Measurements from ENCODE around the gene NKIRAS2. TPM values are rescaled to one million over a fixed set of nuclear protein-coding genes. Genes with fewer than 3 reads are reported as not detected.

NKIRAS2 gene
- total and polyA plus RNA-seq, 4 donors = 16.4 to 20.7 (median 17.4) TPM

DNA sequence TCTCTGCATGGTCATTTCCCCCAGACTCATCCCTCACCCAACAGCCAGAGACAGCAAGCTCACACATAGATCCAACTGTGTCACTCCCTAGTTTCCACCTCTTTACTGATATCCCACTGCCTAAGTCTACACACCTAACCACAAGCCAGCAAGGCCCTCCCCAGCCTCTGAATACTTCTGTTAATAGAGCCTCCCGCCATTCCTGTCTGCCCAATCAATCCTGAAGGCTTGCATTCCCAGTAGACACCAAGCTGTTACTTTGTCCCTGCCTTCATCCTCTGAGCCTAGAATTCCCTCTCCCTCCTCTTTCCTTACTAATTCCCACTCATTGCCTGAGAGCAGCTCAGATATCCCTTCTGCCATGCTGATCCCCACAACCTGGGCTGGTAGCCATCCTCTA lies 25.8 kb downstream of the NKIRAS2 start:
- Histone ChIP-seq H3K9me3 (ENCODE audit: control insufficient read depth in 4 of 4, low read length in 3 of 4) (no peaks in the 10 kb centered on the region), H3K4me1 (ENCODE audit: control insufficient read depth in 4 of 4, insufficient read depth in 4 of 4, low read length in 3 of 4) (peaks cover 0 to 5% (median under 1%) of the 10 kb centered on the region in 4 donors), H3K36me3 (ENCODE audit: control insufficient read depth in 4 of 4, insufficient read depth in 3 of 4, low read depth in 1 of 4, low read length in 3 of 4) (no peaks in the 10 kb centered on the region), H3K9ac (ENCODE audit: low read depth in 1 of 2, low read length in 2 of 2) (no peak overlapping the region), H3K27me3 (ENCODE audit: control insufficient read depth in 4 of 4, insufficient read depth in 4 of 4, low read length in 3 of 4) (no peaks in the 10 kb centered on the region), H3K27ac (ENCODE audit: low read depth in 1 of 2, low read length in 2 of 2) (no peak overlapping the region), H3K4me3 (ENCODE audit: low read depth in 1 of 3, low read length in 3 of 3) (no peak overlapping the region)
- TF ChIP-seq, protein P1, sequence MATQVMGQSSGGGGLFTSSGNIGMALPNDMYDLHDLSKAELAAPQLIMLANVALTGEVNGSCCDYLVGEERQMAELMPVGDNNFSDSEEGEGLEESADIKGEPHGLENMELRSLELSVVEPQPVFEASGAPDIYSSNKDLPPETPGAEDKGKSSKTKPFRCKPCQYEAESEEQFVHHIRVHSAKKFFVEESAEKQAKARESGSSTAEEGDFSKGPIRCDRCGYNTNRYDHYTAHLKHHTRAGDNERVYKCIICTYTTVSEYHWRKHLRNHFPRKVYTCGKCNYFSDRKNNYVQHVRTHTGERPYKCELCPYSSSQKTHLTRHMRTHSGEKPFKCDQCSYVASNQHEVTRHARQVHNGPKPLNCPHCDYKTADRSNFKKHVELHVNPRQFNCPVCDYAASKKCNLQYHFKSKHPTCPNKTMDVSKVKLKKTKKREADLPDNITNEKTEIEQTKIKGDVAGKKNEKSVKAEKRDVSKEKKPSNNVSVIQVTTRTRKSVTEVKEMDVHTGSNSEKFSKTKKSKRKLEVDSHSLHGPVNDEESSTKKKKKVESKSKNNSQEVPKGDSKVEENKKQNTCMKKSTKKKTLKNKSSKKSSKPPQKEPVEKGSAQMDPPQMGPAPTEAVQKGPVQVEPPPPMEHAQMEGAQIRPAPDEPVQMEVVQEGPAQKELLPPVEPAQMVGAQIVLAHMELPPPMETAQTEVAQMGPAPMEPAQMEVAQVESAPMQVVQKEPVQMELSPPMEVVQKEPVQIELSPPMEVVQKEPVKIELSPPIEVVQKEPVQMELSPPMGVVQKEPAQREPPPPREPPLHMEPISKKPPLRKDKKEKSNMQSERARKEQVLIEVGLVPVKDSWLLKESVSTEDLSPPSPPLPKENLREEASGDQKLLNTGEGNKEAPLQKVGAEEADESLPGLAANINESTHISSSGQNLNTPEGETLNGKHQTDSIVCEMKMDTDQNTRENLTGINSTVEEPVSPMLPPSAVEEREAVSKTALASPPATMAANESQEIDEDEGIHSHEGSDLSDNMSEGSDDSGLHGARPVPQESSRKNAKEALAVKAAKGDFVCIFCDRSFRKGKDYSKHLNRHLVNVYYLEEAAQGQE (IDR thresholded peaks at IDR 0.05) = no peak
- no peak for TF ChIP-seq RAD21 (IDR thresholded peaks at IDR 0.05)
- DNase-seq (ENCODE audit: low spot score) = no peak
- WGBS = 90% methylated on average over 1 of the region's 1 CpG

DNA sequence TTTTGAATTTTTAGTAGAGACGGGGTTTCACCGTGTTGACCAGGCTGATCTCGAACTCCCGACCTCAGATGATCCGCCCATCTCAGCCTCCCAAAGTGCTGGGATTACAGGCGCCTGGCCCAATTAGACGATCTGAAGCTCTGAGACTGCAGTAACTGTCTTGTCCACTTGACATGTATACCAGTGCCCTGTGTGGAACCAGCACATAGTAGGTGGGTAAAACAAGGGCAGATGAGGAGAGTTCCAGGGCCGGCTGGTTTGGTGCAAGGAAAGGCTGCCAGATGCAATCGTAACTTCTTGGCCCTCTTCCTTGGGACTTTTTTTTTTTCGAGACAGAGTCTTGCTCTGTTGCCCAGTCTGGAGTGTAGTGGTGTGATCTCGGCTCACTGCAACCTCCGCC lies 27.5 kb downstream of the NKIRAS2 start:
- Histone ChIP-seq H3K9ac (ENCODE audit: low read depth in 1 of 2, low read length in 2 of 2) (no peak overlapping the region), H3K36me3 (ENCODE audit: control insufficient read depth in 4 of 4, insufficient read depth in 3 of 4, low read depth in 1 of 4, low read length in 3 of 4) (no peaks in the 10 kb centered on the region), H3K27me3 (ENCODE audit: control insufficient read depth in 4 of 4, insufficient read depth in 4 of 4, low read length in 3 of 4) (no peaks in the 10 kb centered on the region), H3K4me1 (ENCODE audit: control insufficient read depth in 4 of 4, insufficient read depth in 4 of 4, low read length in 3 of 4) (peaks cover 0 to 5% (median 2%) of the 10 kb centered on the region in 4 donors), H3K27ac (ENCODE audit: low read depth in 1 of 2, low read length in 2 of 2) (no peak overlapping the region), H3K4me3 (ENCODE audit: low read depth in 1 of 3, low read length in 3 of 3) (no peak overlapping the region), H3K9me3 (ENCODE audit: control insufficient read depth in 4 of 4, low read length in 3 of 4) (no peaks in the 10 kb centered on the region)
- 87% methylated on average over 12 of the region's 12 CpGs for WGBS
- no peak for DNase-seq (ENCODE audit: low spot score)
- TF ChIP-seq SP1 (IDR thresholded peaks at IDR 0.05) (no peak), FOXA2 (IDR thresholded peaks at IDR 0.05) (no peak), HNF4A (conservative IDR thresholded peaks at IDR 0.05) (no peak), RAD21 (IDR thresholded peaks at IDR 0.05) (no peak), FOXA1 (IDR thresholded peaks at IDR 0.05) (no peak), TAF1 (conservative IDR thresholded peaks at IDR 0.05) (no peak), HNF4G (IDR thresholded peaks at IDR 0.05) (no peak), JUND (IDR thresholded peaks at IDR 0.05) (no peak), RXRA (IDR thresholded peaks at IDR 0.05) (no peak), YY1 (IDR thresholded peaks at IDR 0.05) (no peak)
- TF ChIP-seq, protein P2, sequence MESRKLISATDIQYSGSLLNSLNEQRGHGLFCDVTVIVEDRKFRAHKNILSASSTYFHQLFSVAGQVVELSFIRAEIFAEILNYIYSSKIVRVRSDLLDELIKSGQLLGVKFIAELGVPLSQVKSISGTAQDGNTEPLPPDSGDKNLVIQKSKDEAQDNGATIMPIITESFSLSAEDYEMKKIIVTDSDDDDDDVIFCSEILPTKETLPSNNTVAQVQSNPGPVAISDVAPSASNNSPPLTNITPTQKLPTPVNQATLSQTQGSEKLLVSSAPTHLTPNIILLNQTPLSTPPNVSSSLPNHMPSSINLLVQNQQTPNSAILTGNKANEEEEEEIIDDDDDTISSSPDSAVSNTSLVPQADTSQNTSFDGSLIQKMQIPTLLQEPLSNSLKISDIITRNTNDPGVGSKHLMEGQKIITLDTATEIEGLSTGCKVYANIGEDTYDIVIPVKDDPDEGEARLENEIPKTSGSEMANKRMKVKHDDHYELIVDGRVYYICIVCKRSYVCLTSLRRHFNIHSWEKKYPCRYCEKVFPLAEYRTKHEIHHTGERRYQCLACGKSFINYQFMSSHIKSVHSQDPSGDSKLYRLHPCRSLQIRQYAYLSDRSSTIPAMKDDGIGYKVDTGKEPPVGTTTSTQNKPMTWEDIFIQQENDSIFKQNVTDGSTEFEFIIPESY (IDR thresholded peaks at IDR 0.05) = no peak
- TF ChIP-seq, protein P3, sequence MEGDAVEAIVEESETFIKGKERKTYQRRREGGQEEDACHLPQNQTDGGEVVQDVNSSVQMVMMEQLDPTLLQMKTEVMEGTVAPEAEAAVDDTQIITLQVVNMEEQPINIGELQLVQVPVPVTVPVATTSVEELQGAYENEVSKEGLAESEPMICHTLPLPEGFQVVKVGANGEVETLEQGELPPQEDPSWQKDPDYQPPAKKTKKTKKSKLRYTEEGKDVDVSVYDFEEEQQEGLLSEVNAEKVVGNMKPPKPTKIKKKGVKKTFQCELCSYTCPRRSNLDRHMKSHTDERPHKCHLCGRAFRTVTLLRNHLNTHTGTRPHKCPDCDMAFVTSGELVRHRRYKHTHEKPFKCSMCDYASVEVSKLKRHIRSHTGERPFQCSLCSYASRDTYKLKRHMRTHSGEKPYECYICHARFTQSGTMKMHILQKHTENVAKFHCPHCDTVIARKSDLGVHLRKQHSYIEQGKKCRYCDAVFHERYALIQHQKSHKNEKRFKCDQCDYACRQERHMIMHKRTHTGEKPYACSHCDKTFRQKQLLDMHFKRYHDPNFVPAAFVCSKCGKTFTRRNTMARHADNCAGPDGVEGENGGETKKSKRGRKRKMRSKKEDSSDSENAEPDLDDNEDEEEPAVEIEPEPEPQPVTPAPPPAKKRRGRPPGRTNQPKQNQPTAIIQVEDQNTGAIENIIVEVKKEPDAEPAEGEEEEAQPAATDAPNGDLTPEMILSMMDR (IDR thresholded peaks at IDR 0.05; ENCODE audit: low read depth, low read length, missing input control) = no peak
- TF ChIP-seq, protein P1 (IDR thresholded peaks at IDR 0.05) = no peak
- TF ChIP-seq, protein P4, sequence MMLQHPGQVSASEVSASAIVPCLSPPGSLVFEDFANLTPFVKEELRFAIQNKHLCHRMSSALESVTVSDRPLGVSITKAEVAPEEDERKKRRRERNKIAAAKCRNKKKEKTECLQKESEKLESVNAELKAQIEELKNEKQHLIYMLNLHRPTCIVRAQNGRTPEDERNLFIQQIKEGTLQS (IDR thresholded peaks at IDR 0.05) = no peak
